ENCODE results near the gene GRIA2.
"Not testable (repeated sequence)": the region's sequence is repeated elsewhere in the genome, so short reads cannot be mapped to it uniquely, and the experiment has no call there.

The GRIA2 gene

DNA sequence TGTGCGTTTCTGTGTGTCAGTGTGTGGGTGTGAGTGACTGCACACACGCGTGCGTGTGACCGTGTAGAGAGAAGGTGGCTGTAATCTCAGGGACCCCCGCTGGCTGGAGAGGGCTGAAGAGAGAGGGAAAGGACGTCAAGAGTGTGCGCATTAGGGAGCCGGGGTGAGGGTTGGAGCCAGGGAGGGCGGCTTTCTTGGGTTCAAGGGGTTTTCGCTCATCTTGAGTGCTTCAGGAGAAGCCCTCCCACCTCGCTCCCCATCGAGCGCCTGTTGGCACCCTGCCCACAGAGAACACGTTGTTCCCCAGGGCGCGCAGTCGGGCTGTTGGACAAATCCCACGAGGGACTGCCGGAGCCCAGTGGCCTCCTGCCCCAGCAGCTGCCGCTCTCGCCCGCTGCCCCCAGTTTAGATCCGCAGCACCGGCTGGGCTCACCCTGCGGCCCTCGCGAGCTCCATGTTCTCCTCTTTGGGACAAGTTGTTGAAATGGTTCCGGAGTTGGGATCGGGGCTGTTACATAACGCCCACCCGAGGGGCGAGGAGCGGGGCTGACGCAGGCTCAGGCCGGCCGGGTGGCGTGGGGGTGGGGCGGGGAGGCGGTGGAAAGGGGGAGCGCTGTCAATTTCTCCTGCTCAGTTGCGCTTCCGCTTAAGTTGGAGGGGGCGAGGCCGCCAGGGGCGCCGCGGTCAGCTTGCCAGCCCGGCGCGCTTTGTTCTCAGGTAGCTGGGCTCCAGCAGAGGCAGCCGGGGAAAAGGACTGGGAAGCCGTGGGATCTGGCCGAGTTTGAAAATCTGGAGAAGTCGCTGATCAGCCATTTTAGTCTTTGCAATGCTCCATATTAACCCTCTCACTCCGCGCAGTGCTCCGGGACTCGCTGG is 1.6 kb downstream of the GRIA2 start:
- peak overlapping the region; percentile 61 for H3K9ac ChIP-seq (ENCODE audit: low read length)

DNA sequence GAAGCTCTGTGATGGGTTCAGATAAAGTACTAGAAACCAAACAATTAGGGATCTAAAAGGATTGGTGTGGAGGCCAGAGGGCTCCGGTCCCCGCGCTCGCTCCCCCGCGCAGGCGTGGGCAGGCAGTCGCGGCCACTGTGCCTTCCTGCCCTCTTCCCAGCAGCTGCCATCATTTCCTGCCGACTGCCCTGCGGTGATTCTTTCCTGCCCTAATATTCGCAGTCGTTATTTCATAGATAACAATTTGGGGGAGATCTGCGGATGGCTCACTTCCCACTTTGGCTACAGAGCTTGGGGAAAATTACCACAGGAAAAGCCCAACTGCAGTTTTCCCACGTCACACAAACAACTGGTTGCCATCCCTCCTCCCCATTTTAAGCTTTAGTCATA is 2.2 kb downstream of the GRIA2 start:
- H3K27me3 ChIP-seq (ENCODE audit: control insufficient read depth, insufficient read depth, low read length), result peaks cover 69% of the 10 kb centered on the region

More for the DNA sequence above, 1.6 kb downstream of the GRIA2 start:
- H3K36me3 ChIP-seq (ENCODE audit: control insufficient read depth, low read depth, low read length), result no peaks in the 10 kb centered on the region
- peaks cover 69% of the 10 kb centered on the region for H3K27me3 ChIP-seq (ENCODE audit: control insufficient read depth, insufficient read depth, low read length)
- H3K4me3 ChIP-seq (ENCODE audit: low read length), result peak overlapping the region; percentile 73
- peaks cover 9% of the 10 kb centered on the region for H3K4me1 ChIP-seq (ENCODE audit: control insufficient read depth, low read depth, low read length)
- H3K27ac ChIP-seq (ENCODE audit: low read length), result no peak overlapping the region
- H3K9me3 ChIP-seq (ENCODE audit: control insufficient read depth, low read depth, low read length), result no peaks in the 10 kb centered on the region

DNA sequence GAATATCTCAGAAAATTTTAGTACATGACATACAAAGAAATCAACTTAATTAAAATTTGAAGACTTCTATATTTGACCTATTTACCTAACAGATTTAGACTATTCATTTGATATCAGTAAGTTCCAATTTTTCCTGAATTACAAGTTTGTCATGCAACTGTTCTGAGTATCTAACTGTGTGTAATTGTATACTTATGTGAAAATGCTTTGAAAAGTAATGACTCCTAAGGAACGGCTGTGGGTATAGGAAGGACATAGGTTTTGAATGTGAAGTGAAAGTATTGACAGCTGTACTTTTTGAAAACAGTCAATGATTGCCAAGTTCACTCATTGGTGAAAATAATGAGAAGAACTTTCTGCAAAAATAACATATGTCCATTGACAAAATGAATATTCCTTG is 2.9 kb downstream of the GRIA2 start:
- Histone ChIP-seq H3K27ac (ENCODE audit: low read length) (no peak overlapping the region), H3K4me3 (ENCODE audit: low read length) (peak overlapping the region; percentile 73), H3K27me3 (ENCODE audit: control insufficient read depth, insufficient read depth, low read length) (peaks cover 64% of the 10 kb centered on the region), H3K9me3 (ENCODE audit: control insufficient read depth, low read depth, low read length) (no peaks in the 10 kb centered on the region), H3K4me1 (ENCODE audit: control insufficient read depth, low read depth, low read length) (peaks cover 9% of the 10 kb centered on the region), H3K36me3 (ENCODE audit: control insufficient read depth, low read depth, low read length) (no peaks in the 10 kb centered on the region), H3K9ac (ENCODE audit: low read length) (no peak overlapping the region)

More for the DNA sequence above, 2.2 kb downstream of the GRIA2 start:
- peak overlapping the region; percentile 61 for H3K9ac ChIP-seq (ENCODE audit: low read length)
- peak overlapping the region; percentile 73 for H3K4me3 ChIP-seq (ENCODE audit: low read length)
- H3K36me3 ChIP-seq (ENCODE audit: control insufficient read depth, low read depth, low read length), result no peaks in the 10 kb centered on the region
- H3K4me1 ChIP-seq (ENCODE audit: control insufficient read depth, low read depth, low read length), result peaks cover 9% of the 10 kb centered on the region
- H3K9me3 ChIP-seq (ENCODE audit: control insufficient read depth, low read depth, low read length), result no peaks in the 10 kb centered on the region
- H3K27ac ChIP-seq (ENCODE audit: low read length), result no peak overlapping the region

DNA sequence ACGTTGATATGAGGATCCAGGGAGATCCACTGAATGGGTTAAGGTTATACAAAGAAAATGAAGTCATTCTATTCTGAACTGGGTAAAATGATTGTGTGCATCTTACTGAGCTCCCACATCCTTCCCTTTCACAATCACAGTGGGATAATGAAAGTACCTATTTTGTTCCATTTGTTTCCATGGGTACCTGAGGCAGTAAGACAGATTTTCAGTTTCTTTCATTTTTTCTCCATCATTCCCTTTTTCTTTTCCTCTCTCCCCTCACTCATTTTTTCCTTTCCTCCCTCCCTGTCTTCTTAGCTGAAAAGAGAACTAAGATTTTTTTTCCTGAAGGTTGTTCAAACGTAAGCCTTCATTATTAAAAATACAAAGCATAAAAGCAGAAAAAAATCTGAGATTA is 4.6 kb downstream of the GRIA2 start:
- Histone ChIP-seq H3K9ac (ENCODE audit: low read length) (no peak overlapping the region), H3K27ac (ENCODE audit: low read length) (no peak overlapping the region), H3K9me3 (ENCODE audit: control insufficient read depth, low read depth, low read length) (no peaks in the 10 kb centered on the region), H3K27me3 (ENCODE audit: control insufficient read depth, insufficient read depth, low read length) (peaks cover 47% of the 10 kb centered on the region), H3K4me3 (ENCODE audit: low read length) (no peak overlapping the region), H3K36me3 (ENCODE audit: control insufficient read depth, low read depth, low read length) (no peaks in the 10 kb centered on the region), H3K4me1 (ENCODE audit: control insufficient read depth, low read depth, low read length) (peaks cover 9% of the 10 kb centered on the region)

GRCh38 chr4:157226035-157226434 is 5.5 kb downstream of the GRIA2 start:
- H3K4me3 ChIP-seq (ENCODE audit: low read length), result no peak overlapping the region
- no peak overlapping the region for H3K27ac ChIP-seq (ENCODE audit: low read length)
- peaks cover 38% of the 10 kb centered on the region for H3K27me3 ChIP-seq (ENCODE audit: control insufficient read depth, insufficient read depth, low read length)
- H3K9ac ChIP-seq (ENCODE audit: low read length), result no peak overlapping the region
- H3K9me3 ChIP-seq (ENCODE audit: control insufficient read depth, low read depth, low read length), result no peaks in the 10 kb centered on the region
- H3K4me1 ChIP-seq (ENCODE audit: control insufficient read depth, low read depth, low read length), result peaks cover 6% of the 10 kb centered on the region
- H3K36me3 ChIP-seq (ENCODE audit: control insufficient read depth, low read depth, low read length), result no peaks in the 10 kb centered on the region

GRCh38 chr4:157226601-157227000 is 6.1 kb downstream of the GRIA2 start:
- H3K9me3 ChIP-seq (ENCODE audit: control insufficient read depth, low read depth, low read length), result no peaks in the 10 kb centered on the region

DNA sequence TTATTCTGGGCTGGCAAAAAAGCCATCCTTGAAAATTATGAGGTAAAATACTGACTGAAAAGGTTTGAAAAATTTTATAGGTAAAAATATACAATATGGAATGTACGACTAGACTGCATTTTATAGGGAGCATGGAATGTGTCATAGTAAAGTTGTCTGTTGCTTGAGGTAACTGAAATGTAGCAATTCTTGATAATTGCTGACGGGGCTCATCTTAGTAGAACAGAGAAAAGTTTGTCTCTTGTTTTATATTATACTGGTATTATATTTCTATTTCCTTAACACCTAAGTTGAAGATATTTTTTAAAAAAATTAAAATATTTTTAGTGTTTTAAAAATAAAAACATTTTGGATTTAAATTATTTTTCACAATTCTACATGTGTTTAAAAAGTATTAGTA is 11.0 kb downstream of the GRIA2 start:
- no peak overlapping the region for H3K4me3 ChIP-seq (ENCODE audit: low read length)
- H3K36me3 ChIP-seq (ENCODE audit: control insufficient read depth, low read depth, low read length), result no peaks in the 10 kb centered on the region
- H3K9me3 ChIP-seq (ENCODE audit: control insufficient read depth, low read depth, low read length), result no peaks in the 10 kb centered on the region
- H3K4me1 ChIP-seq (ENCODE audit: control insufficient read depth, low read depth, low read length), result no peaks in the 10 kb centered on the region
- H3K27me3 ChIP-seq (ENCODE audit: control insufficient read depth, insufficient read depth, low read length), result no peaks in the 10 kb centered on the region
- H3K27ac ChIP-seq (ENCODE audit: low read length), result no peak overlapping the region
- H3K9ac ChIP-seq (ENCODE audit: low read length), result no peak overlapping the region

More at GRCh38 chr4:157226601-157227000, 6.1 kb downstream of the GRIA2 start:
- Histone ChIP-seq H3K27ac (ENCODE audit: low read length) (no peak overlapping the region), H3K9ac (ENCODE audit: low read length) (no peak overlapping the region), H3K36me3 (ENCODE audit: control insufficient read depth, low read depth, low read length) (no peaks in the 10 kb centered on the region), H3K27me3 (ENCODE audit: control insufficient read depth, insufficient read depth, low read length) (peaks cover 32% of the 10 kb centered on the region), H3K4me1 (ENCODE audit: control insufficient read depth, low read depth, low read length) (peaks cover under 1% of the 10 kb centered on the region), H3K4me3 (ENCODE audit: low read length) (no peak overlapping the region)

DNA sequence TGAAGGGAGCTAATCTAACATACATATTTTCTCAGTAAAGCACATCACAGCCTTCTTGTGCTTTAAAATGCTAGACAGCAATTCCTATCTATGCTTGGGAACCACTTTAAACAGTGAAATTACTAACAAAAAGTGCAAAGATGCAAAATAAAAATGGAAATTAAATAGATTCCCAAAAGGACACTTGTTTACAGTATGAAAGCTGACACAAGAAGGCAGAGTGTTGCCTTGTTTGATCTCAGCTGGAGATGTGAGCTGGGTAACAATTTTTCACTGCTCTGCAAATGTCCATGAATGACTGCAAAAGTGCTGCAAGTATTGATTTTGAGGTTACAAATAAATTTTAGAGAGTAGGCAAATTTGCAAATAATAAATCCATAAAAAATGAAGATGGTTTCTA is 22.3 kb downstream of the GRIA2 start:
- Histone ChIP-seq H3K9ac (ENCODE audit: low read length) (no peak overlapping the region), H3K4me3 (ENCODE audit: low read length) (no peak overlapping the region), H3K27ac (ENCODE audit: low read length) (no peak overlapping the region), H3K4me1 (ENCODE audit: control insufficient read depth, low read depth, low read length) (no peaks in the 10 kb centered on the region), H3K36me3 (ENCODE audit: control insufficient read depth, low read depth, low read length) (no peaks in the 10 kb centered on the region), H3K9me3 (ENCODE audit: control insufficient read depth, low read depth, low read length) (no peaks in the 10 kb centered on the region), H3K27me3 (ENCODE audit: control insufficient read depth, insufficient read depth, low read length) (peaks cover 25% of the 10 kb centered on the region)

- Histone ChIP-seq H3K27me3 (ENCODE audit: control insufficient read depth, insufficient read depth, low read length) (peaks cover 25% of the 10 kb centered on the region), H3K36me3 (ENCODE audit: control insufficient read depth, low read depth, low read length) (no peaks in the 10 kb centered on the region), H3K4me1 (ENCODE audit: control insufficient read depth, low read depth, low read length) (no peaks in the 10 kb centered on the region), H3K27ac (ENCODE audit: low read length) (no peak overlapping the region), H3K9me3 (ENCODE audit: control insufficient read depth, low read depth, low read length) (no peaks in the 10 kb centered on the region), H3K4me3 (ENCODE audit: low read length) (no peak overlapping the region), H3K9ac (ENCODE audit: low read length) (no peak overlapping the region)
These were observed 23.8 kb downstream of the GRIA2 start for GRCh38 chr4:157244348-157244747.

GRCh38 chr4:157245351-157245750 is 24.8 kb downstream of the GRIA2 start:
- no peaks in the 10 kb centered on the region for H3K9me3 ChIP-seq (ENCODE audit: control insufficient read depth, low read depth, low read length)
- H3K4me1 ChIP-seq (ENCODE audit: control insufficient read depth, low read depth, low read length), result no peaks in the 10 kb centered on the region
- peaks cover 25% of the 10 kb centered on the region for H3K27me3 ChIP-seq (ENCODE audit: control insufficient read depth, insufficient read depth, low read length)
- H3K4me3 ChIP-seq (ENCODE audit: low read length), result no peak overlapping the region
- H3K9ac ChIP-seq (ENCODE audit: low read length), result no peak overlapping the region
- H3K36me3 ChIP-seq (ENCODE audit: control insufficient read depth, low read depth, low read length), result no peaks in the 10 kb centered on the region
- H3K27ac ChIP-seq (ENCODE audit: low read length), result no peak overlapping the region

DNA sequence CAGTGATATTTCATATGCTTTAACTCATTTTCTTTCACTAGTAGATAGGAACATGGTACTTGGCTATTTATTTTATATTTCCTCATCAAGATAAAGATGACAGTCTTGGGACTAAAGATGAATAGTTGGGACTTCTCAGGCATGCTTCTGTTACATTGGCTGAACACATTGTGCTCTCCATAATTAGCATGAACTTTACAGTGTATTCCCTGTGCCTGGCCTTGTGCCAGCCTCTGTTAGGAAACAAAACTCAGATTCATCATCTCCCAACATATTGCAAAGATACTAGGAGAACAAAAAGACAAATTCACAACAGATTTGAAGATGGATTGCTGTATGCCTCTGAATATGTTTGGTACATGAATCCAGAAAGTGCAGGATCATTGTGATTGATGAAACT is 26.4 kb downstream of the GRIA2 start:
- Histone ChIP-seq H3K27ac (ENCODE audit: low read length) (no peak overlapping the region), H3K27me3 (ENCODE audit: control insufficient read depth, insufficient read depth, low read length) (peaks cover 25% of the 10 kb centered on the region), H3K4me1 (ENCODE audit: control insufficient read depth, low read depth, low read length) (no peaks in the 10 kb centered on the region), H3K9me3 (ENCODE audit: control insufficient read depth, low read depth, low read length) (no peaks in the 10 kb centered on the region), H3K4me3 (ENCODE audit: low read length) (no peak overlapping the region), H3K9ac (ENCODE audit: low read length) (no peak overlapping the region), H3K36me3 (ENCODE audit: control insufficient read depth, low read depth, low read length) (no peaks in the 10 kb centered on the region)

DNA sequence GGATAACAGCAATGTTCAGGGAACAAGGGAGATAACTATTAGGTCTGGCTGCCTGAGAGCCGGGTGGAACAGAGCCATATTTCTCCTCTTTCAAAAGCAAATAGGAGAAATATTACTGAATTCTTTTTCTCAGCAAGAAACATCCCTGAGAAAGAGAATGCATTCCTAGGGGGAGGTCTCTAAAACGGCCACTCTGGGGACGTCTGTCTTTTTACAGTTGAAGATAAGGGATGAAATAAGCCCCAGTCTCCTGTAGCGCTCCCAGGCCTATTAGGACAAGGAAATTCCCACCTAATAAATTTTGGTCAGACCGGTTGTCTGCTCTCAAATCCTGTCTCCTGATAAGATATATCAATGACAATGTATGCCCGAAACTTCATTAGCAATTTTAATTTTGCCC is 37.6 kb downstream of the GRIA2 start:
- not testable (repeated sequence) for H3K9me3 ChIP-seq (ENCODE audit: control insufficient read depth, low read depth, low read length); H3K4me1 ChIP-seq (ENCODE audit: control insufficient read depth, low read depth, low read length); H3K36me3 ChIP-seq (ENCODE audit: control insufficient read depth, low read depth, low read length); H3K27ac ChIP-seq (ENCODE audit: low read length); H3K9ac ChIP-seq (ENCODE audit: low read length); H3K4me3 ChIP-seq (ENCODE audit: low read length); H3K27me3 ChIP-seq (ENCODE audit: control insufficient read depth, insufficient read depth, low read length)

All from iPS-18a (cell line).